ENCODE measurements around the gene OS9. TPM values are rescaled to one million over a fixed set of nuclear protein-coding genes. Genes with fewer than 3 reads are reported as not detected.
A peak's percentile ranks its signal among the peaks of the same experiment; 100 is the strongest.

Gene OS9
- total RNA-seq, 4 donors from 2014 or later, result 139 to 223 (median 148) TPM

- peaks cover 0 to 24% (median 20%) of the 10 kb centered on the region in 4 donors for H3K36me3 ChIP-seq
These were observed 72.8 kb downstream of the OS9 start, which contains the start of gene CYP27B1 for GRCh38 chr12:57766464-57767304. Gene CYP27B1, minus strand, starts transcription at chr12:57767078. Its CDS starts 37 bp downstream, at chr12:57767041.

GRCh38 chr12:57767305-57767698 lies 73.4 kb downstream of the OS9 start:
- Histone ChIP-seq H3K27ac (replicated peaks in 1 of 4) (no peak overlapping the region), H3K4me3 (no peak overlapping the region), H3K27me3 (peaks cover 0 to 47% (median 32%) of the 10 kb centered on the region in 4 donors), H3K36me3 (peaks cover 0 to 24% (median 20%) of the 10 kb centered on the region in 4 donors), H3K4me1 (peaks cover 31 to 48% (median 40%) of the 10 kb centered on the region in 4 donors), H3K9me3 (no peaks in the 10 kb centered on the region)
- no peak for DNase-seq (ENCODE audit: extremely low spot score)
- no peak for TF ChIP-seq POLR2AphosphoS5 (IDR thresholded peaks at IDR 0.05)
- no peak for TF ChIP-seq EP300 (IDR thresholded peaks at IDR 0.05)
- no peak for TF ChIP-seq CTCF (IDR thresholded peaks at IDR 0.05)
- no peak for TF ChIP-seq POLR2A (IDR thresholded peaks at IDR 0.05; ENCODE audit: low read depth)
- intact Hi-C loops (cut with DNase I), result no loop called here

More at GRCh38 chr12:57766464-57767304, 72.8 kb downstream of the OS9 start, which contains the start of gene CYP27B1:
- peaks cover 31 to 46% (median 39%) of the 10 kb centered on the region in 4 donors for H3K4me1 ChIP-seq
- intact Hi-C loops (cut with DNase I), result no loop called here
- no peak within 1 kb of the TSS for H3K27ac ChIP-seq (replicated peaks in 1 of 4)
- TF ChIP-seq EP300 (IDR thresholded peaks at IDR 0.05) (no peak), CTCF (IDR thresholded peaks at IDR 0.05) (no peak), POLR2A (IDR thresholded peaks at IDR 0.05; ENCODE audit: low read depth) (no peak), POLR2AphosphoS5 (IDR thresholded peaks at IDR 0.05) (no peak)
- WGBS, result 9% methylated on average over 22 of the region's 38 CpGs
- peak within 1 kb of the TSS; percentile 41 to 60 (median 46) for H3K4me3 ChIP-seq
- no peak for DNase-seq (ENCODE audit: extremely low spot score)
- H3K9me3 ChIP-seq, result no peaks in the 10 kb centered on the region
- peaks cover 0 to 53% (median 34%) of the 10 kb centered on the region in 4 donors for H3K27me3 ChIP-seq

GRCh38 chr12:57767876-57768275 lies 73.9 kb downstream of the OS9 start:
- intact Hi-C loops (cut with DNase I), result no loop called here
- DNase-seq (ENCODE audit: extremely low spot score), result no peak
- Histone ChIP-seq H3K4me3 (no peak overlapping the region), H3K27me3 (peaks cover 0 to 41% (median 29%) of the 10 kb centered on the region in 4 donors), H3K36me3 (peaks cover 0 to 24% (median 20%) of the 10 kb centered on the region in 4 donors), H3K4me1 (peaks cover 31 to 53% (median 42%) of the 10 kb centered on the region in 4 donors), H3K27ac (replicated peaks in 1 of 4) (no peak overlapping the region), H3K9me3 (no peaks in the 10 kb centered on the region)
- no peak for TF ChIP-seq POLR2A (IDR thresholded peaks at IDR 0.05; ENCODE audit: low read depth)
- TF ChIP-seq EP300 (IDR thresholded peaks at IDR 0.05), result no peak
- no peak for TF ChIP-seq CTCF (IDR thresholded peaks at IDR 0.05)
- TF ChIP-seq POLR2AphosphoS5 (IDR thresholded peaks at IDR 0.05), result no peak
- 94% methylated on average over 3 of the region's 3 CpGs for WGBS

GRCh38 chr12:57769594-57769993 lies 75.7 kb downstream of the OS9 start:
- no peak for DNase-seq (ENCODE audit: extremely low spot score)
- Histone ChIP-seq H3K27ac (replicated peaks in 1 of 4) (no peak overlapping the region), H3K36me3 (peaks cover 0 to 28% (median 21%) of the 10 kb centered on the region in 4 donors), H3K4me1 (peaks cover 37 to 56% (median 47%) of the 10 kb centered on the region in 4 donors), H3K27me3 (peaks cover 0 to 24% (median 15%) of the 10 kb centered on the region in 4 donors), H3K4me3 (no peak overlapping the region), H3K9me3 (no peaks in the 10 kb centered on the region)
- intact Hi-C loops (cut with DNase I), result no loop called here
- TF ChIP-seq CTCF (IDR thresholded peaks at IDR 0.05), result no peak
- TF ChIP-seq EP300 (IDR thresholded peaks at IDR 0.05), result no peak
- TF ChIP-seq POLR2AphosphoS5 (IDR thresholded peaks at IDR 0.05), result no peak
- no peak for TF ChIP-seq POLR2A (IDR thresholded peaks at IDR 0.05; ENCODE audit: low read depth)
- WGBS, result 93% methylated on average over 11 of the region's 11 CpGs

Measured in esophagus muscularis mucosa (tissue), 4 donors.